HepG2 (cell line): ENCODE measurements around the gene DLX6. TPM values are rescaled to one million over a fixed set of nuclear protein-coding genes. Genes with fewer than 3 reads are reported as not detected.

ENCODE experiments used
- KDM3A ChIP-seq: IDR thresholded peaks from 2 replicates; pipeline ENCODE4 v1.6.1; 2018; ENCODE audit warnings: low read depth, missing compliant biosample characterization
- MXD4 ChIP-seq: IDR thresholded peaks from 2 replicates; pipeline ENCODE4 v1.6.1; 2016; ENCODE audit warnings: mild to moderate bottlenecking, missing biosample characterization, missing genetic modification reagents
- PRMT3 ChIP-seq: sonication (generic); formaldehyde crosslinking; IDR thresholded peaks from 2 replicates; pipeline ENCODE4 v1.8.1; 2022; ENCODE audit warnings: low read depth, mild to moderate bottlenecking, moderate library complexity, missing genetic modification reagents, borderline replicate concordance
- SNAI1 ChIP-seq: sonication (generic); formaldehyde crosslinking; IDR thresholded peaks from 2 replicates; pipeline ENCODE4 v1.5.0; 2020; ENCODE audit warnings: mild to moderate bottlenecking, missing genetic modification reagents, borderline replicate concordance
- SRF ChIP-seq: IDR thresholded peaks from 2 replicates; pipeline ENCODE4 v1.6.1; 2011; ENCODE audit warnings: mild to moderate bottlenecking, low read depth, low read length, moderate library complexity
- ZNF30 ChIP-seq: sonication (generic); formaldehyde crosslinking; IDR thresholded peaks from 2 replicates; pipeline ENCODE4 v1.5.0; 2020; ENCODE audit warnings: mild to moderate bottlenecking, missing genetic modification reagents
- ZNF546 ChIP-seq: sonication (generic); formaldehyde crosslinking; conservative IDR thresholded peaks from 2 replicates; pipeline ENCODE4 v1.8.1; 2023; ENCODE audit warnings: mild to moderate bottlenecking, missing genetic modification reagents
- polyA plus RNA-seq, 8 experiments: library from polyadenylated mRNA; depleted of rRNA in 3 of 8; stranded (reverse) in 7 of 8; unstranded in 1 of 8; fragments of >200 nt; fragmentation: Illumina TruSeq in 4 of 8; extraction: Trizol in 4 of 8; gene quantifications; 2 replicates each; pipeline versions ENCODE4 v1.2.1 to v1.2.3, GENCODE V29; 2011 to 2016; ENCODE audit warnings: low read depth in 4 of 8, missing spikeins in 1 of 8, mixed read lengths in 1 of 8; ENCODE audit not compliant: insufficient read depth in 1 of 8
- total RNA-seq, 5 experiments: library from RNA; depleted of rRNA; stranded (reverse); fragments of >200 nt; fragmentation: Illumina TruSeq; extraction: Trizol; gene quantifications; 2 replicates each; pipeline ENCODE4 v1.2.3, GENCODE V29; 2016; ENCODE audit warnings: low read depth in 1 of 5
- TF ChIP-seq, protein P1 (sequence below): sonication (generic); formaldehyde crosslinking; IDR thresholded peaks from 2 replicates; pipeline ENCODE4 v1.4.0; 2020; ENCODE audit warnings: mild to moderate bottlenecking, missing genetic modification reagents
- TF ChIP-seq, protein P2 (sequence below): sonication (generic); formaldehyde crosslinking; IDR thresholded peaks from 2 replicates; pipeline ENCODE4 v1.4.0; 2020; ENCODE audit warnings: low read depth, missing genetic modification reagents

The DLX6 gene
- total and polyA plus RNA-seq, 2 of the 13 experiments (the other 11 are each of a cell fraction or from before 2014, with no cell fraction given), result 3.5 to 5.5 TPM

DNA sequence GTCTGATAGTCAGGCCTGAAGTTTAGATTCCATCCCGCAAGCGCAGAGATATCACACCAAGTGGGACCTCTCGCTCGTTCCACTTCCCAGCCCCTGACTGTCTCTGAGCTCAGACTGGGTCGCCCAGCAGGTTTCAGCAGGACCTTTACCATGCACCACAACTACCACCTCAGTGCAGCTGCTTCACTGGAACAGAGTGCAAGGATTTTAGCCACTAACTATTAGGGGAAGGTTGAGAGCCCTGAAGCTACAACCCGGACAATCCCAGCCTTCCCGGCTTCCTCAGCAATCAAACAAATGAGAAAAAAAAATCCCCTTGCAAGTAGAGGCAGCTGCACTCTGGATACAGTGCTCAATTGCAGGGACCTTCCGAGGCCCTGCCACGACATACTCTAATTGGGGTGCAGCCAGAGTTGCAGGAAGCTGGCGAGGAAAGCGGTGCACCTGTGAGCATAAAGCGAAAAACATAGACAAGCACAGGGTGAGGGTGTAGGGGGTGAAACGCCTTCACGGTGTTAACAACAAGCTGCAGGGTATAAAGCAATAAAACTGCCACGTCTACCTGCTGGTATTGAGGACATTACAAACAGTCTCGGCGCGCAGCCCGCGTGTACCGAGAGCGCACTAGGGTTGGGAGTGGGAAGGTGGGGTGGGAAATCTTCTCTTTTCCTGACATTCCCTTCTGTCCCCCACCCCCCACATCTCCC, 2.6 kb upstream of the DLX6 start (continued):
- TF ChIP-seq, protein P1, sequence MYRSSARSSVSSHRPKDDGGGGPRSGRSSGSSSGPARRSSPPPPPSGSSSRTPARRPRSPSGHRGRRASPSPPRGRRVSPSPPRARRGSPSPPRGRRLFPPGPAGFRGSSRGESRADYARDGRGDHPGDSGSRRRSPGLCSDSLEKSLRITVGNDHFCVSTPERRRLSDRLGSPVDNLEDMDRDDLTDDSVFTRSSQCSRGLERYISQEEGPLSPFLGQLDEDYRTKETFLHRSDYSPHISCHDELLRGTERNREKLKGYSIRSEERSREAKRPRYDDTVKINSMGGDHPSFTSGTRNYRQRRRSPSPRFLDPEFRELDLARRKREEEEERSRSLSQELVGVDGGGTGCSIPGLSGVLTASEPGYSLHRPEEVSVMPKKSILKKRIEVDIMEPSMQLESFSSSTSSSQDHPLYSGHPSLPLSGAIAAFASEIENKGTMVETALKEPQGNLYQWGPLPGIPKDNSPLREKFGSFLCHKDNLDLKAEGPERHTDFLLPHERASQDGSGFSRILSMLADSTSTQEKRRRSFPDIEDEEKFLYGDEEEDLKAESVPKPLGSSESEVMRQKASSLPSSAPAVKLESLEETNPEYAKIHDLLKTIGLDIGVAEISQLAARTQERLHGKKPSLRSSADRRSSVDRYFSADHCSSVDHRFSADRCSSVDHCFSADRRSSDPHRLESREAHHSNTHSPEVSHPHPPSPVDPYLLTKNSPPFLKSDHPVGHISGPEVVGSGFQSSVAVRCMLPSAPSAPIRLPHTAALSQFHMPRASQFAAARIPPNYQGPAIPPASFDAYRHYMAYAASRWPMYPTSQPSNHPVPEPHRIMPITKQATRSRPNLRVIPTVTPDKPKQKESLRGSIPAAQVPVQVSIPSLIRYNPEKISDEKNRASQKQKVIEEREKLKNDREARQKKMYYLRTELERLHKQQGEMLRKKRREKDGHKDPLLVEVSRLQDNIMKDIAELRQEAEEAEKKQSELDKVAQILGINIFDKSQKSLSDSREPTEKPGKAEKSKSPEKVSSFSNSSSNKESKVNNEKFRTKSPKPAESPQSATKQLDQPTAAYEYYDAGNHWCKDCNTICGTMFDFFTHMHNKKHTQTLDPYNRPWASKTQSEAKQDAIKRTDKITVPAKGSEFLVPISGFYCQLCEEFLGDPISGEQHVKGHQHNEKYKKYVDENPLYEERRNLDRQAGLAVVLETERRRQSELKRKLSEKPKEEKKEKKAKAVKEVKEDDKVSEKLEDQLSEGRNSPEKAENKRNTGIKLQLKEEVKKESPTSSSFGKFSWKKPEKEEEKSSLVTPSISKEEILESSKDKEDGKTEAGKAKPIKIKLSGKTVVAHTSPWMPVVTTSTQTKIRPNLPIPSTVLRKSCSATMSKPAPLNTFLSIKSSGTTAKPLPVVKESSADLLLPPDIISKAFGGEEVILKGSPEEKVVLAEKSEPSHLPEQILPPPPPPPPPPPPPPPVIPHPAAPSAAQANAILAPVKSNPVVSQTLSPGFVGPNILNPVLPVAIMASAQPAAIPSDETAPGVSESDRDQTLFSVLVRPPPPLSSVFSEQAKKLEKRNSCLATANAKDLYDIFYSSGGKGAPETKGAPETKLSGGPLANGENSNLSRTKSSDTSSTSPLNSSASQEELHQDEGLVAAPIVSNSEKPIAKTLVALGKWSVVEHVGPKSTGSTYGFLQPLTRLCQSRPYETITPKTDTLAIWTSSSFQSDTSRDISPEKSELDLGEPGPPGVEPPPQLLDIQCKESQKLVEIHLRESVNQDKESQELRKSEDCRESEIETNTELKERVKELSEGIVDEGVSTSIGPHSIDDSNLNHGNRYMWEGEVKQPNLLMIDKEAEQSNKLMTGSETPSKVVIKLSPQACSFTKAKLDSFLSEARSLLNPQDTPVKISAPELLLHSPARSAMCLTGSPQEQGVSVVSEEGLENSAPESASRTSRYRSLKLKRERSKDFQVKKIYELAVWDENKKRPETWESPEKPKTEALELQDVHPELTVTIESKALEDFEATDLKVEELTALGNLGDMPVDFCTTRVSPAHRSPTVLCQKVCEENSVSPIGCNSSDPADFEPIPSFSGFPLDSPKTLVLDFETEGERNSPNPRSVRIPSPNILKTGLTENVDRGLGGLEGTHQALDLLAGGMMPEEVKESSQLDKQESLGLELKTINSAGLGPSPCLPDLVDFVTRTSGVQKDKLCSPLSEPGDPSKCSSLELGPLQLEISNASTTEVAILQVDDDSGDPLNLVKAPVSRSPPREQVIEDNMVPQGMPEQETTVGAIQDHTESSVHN (CRISPR knock-in tag), result no peak
- no peak for TF ChIP-seq KDM3A (CRISPR knock-in tag)
- TF ChIP-seq, protein P2, sequence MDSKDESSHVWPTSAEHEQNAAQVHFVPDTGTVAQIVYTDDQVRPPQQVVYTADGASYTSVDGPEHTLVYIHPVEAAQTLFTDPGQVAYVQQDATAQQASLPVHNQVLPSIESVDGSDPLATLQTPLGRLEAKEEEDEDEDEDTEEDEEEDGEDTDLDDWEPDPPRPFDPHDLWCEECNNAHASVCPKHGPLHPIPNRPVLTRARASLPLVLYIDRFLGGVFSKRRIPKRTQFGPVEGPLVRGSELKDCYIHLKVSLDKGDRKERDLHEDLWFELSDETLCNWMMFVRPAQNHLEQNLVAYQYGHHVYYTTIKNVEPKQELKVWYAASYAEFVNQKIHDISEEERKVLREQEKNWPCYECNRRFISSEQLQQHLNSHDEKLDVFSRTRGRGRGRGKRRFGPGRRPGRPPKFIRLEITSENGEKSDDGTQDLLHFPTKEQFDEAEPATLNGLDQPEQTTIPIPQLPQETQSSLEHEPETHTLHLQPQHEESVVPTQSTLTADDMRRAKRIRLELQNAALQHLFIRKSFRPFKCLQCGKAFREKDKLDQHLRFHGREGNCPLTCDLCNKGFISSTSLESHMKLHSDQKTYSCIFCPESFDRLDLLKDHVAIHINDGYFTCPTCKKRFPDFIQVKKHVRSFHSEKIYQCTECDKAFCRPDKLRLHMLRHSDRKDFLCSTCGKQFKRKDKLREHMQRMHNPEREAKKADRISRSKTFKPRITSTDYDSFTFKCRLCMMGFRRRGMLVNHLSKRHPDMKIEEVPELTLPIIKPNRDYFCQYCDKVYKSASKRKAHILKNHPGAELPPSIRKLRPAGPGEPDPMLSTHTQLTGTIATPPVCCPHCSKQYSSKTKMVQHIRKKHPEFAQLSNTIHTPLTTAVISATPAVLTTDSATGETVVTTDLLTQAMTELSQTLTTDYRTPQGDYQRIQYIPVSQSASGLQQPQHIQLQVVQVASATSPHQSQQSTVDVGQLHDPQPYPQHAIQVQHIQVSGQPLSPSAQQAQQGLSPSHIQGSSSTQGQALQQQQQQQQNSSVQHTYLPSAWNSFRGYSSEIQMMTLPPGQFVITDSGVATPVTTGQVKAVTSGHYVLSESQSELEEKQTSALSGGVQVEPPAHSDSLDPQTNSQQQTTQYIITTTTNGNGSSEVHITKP (CRISPR knock-in tag), result no peak
- no peak for TF ChIP-seq ZNF30 (CRISPR knock-in tag)
- TF ChIP-seq SRF, result no peak
- no peak for TF ChIP-seq MXD4 (CRISPR knock-in tag)
- TF ChIP-seq SNAI1 (CRISPR knock-in tag), result no peak
- no peak for TF ChIP-seq PRMT3
- TF ChIP-seq ZNF546, result no peak
